Naive B cell (primary cell): Measurements from ENCODE around the gene NXNL2. TPM values are rescaled to one million over a fixed set of nuclear protein-coding genes. Genes with fewer than 3 reads are reported as not detected.

ENCODE experiments used
- ATAC-seq, 2 donors: fragments of 150-1000 bp; cut with Tn5 transposase; 2 replicates each; pipeline ENCODE4 v1.10.0; 2021; ENCODE audit warnings: low read depth in 2 of 2, mild to moderate bottlenecking in 2 of 2, moderate library complexity in 2 of 2
- DNase-seq: peaks from one replicate; pipeline ENCODE4 v3.0.0; 2022
- H3K27ac Mint-ChIP-seq, 6 donors: one replicate each; pipeline ENCODE4 v1.8.0; 2020 to 2022; ENCODE audit warnings: mild to moderate bottlenecking in 6 of 6, mixed read lengths in 6 of 6, moderate library complexity in 5 of 6, inconsistent platforms in 2 of 6
- H3K27me3 Mint-ChIP-seq, 3 donors: one replicate each; pipeline ENCODE4 v1.8.0; 2021 to 2022; ENCODE audit warnings: mixed read lengths in 3 of 3, mild to moderate bottlenecking in 1 of 3
- H3K36me3 Mint-ChIP-seq, 2 donors: one replicate each; pipeline ENCODE4 v1.8.0; 2020 to 2022; ENCODE audit warnings: mixed read lengths in 2 of 2, inconsistent platforms in 1 of 2, mild to moderate bottlenecking in 1 of 2
- H3K4me1 Mint-ChIP-seq, 3 donors: one replicate each; pipeline ENCODE4 v1.8.0; 2020 to 2022; ENCODE audit warnings: mixed read lengths in 3 of 3, inconsistent platforms in 1 of 3, mild to moderate bottlenecking in 1 of 3, moderate library complexity in 1 of 3
- H3K4me3 Mint-ChIP-seq, 8 donors: one replicate each; pipeline ENCODE4 v1.8.0; 2020 to 2022; ENCODE audit warnings: mild to moderate bottlenecking in 8 of 8, mixed read lengths in 8 of 8, moderate library complexity in 8 of 8, inconsistent platforms in 2 of 8
- H3K9me3 Mint-ChIP-seq, 7 donors: one replicate each; pipeline ENCODE4 v1.8.0; 2020 to 2022; ENCODE audit warnings: mixed read lengths in 7 of 7, mild to moderate bottlenecking in 5 of 7, inconsistent platforms in 2 of 7, moderate library complexity in 1 of 7
- polyA plus RNA-seq, 6 donors: library from polyadenylated mRNA; unstranded; fragments of 300-500 nt; fragmentation: Illumina TruSeq; gene quantifications; one replicate each; pipeline ENCODE4 v1.2.3, GENCODE V29; 2021; ENCODE audit warnings: low read depth in 6 of 6

Gene NXNL2
- polyA plus RNA-seq, 6 donors from 2014 or later, result not detected

DNA sequence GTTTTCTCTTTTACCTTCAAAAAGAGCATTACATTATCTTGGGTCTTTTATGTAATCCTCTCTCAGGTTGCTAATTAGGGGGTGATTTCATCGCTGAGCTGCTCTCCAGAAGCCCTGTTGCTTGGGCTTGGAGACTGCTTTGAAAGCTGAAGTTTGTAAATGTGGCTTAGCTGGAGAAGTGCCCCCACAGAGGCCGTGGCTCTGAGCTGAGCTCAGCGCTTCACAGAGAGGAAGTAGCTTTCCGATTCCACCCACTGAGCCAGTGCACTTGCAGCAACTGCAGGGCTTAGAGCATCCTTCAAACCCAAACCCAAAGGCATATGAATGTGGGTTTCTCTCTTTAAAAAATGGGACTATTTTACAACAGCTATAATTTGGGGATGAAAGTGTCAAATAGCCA lies 13.7 kb upstream of the NXNL2 start:
- H3K4me3 Mint-ChIP-seq, result no peak overlapping the region
- H3K4me1 Mint-ChIP-seq, result no peaks in the 10 kb centered on the region

DNA sequence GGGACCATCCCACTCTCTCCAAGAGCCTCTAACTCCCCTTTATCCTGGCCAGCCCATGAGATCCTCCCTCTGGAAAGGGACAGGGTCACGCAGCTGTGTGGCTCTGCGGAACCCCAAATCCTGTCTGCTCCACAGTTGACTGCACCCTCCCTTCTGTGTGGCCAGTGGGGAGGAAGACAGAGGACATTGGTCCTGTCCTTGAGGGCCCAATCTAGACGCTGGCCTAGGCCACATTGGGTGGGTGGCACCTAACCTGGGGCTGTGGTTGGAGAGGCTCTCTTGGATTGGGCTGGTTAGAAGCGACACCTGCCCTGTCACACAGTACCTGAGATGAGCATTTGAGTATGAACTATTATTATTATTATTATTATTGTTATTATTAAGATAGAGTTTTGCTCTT lies 12.6 kb upstream of the NXNL2 start:
- Mint-ChIP-seq H3K36me3 (no peaks in the 10 kb centered on the region), H3K4me3 (no peak overlapping the region), H3K4me1 (no peaks in the 10 kb centered on the region), H3K9me3 (peaks cover 0 to 5% (median 0%) of the 10 kb centered on the region in 7 donors), H3K27me3 (peaks cover 17 to 40% (median 32%) of the 10 kb centered on the region in 3 donors), H3K27ac (no peak overlapping the region)
- ATAC-seq, result no peak
- no peak for DNase-seq

More for the DNA sequence above, 13.7 kb upstream of the NXNL2 start:
- H3K27ac Mint-ChIP-seq, result no peak overlapping the region
- DNase-seq, result no peak
- H3K27me3 Mint-ChIP-seq, result peaks cover 12 to 36% (median 28%) of the 10 kb centered on the region in 3 donors
- peaks cover 0 to 6% (median 0%) of the 10 kb centered on the region in 7 donors for H3K9me3 Mint-ChIP-seq
- H3K36me3 Mint-ChIP-seq, result no peaks in the 10 kb centered on the region
- ATAC-seq, result no peak

DNA sequence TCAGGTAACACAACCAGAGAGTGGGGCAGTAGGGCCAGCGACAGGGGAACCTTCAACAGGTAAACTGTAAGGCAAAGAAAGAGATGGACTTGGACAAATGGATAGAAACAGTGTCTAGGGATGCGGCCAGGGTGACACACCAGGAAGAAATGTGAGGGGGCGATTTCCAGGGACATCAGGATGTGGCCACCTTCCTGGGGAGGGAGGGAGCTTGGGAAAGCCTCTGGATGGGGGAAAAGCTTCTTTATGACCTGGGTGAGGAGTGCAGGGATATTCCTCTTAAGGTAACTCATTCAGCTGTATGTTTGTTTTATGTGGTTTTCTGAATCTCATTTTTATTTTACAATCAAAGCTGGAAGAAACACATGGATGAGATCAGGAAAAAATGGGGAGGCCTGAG lies 11.9 kb upstream of the NXNL2 start:
- H3K4me3 Mint-ChIP-seq, result no peak overlapping the region

DNA sequence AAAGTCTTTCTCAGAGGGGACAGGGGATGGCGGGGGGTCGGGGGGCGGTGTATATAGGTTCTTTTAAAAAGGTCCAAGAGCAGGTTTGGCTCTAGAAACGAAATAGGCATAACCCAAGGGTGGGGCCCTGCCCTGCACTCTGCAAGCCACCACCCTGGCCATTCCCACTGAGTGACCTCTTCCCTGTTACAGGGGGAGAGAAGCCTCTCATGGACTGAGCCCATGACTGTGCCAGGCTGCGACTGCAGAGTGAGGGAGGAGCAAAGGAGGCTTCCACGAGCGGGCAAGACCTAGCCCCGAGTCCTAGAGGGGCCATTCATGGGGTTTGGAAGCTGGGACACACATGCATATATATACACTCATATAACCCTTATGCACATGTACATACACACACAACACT lies 10.1 kb upstream of the NXNL2 start:
- Mint-ChIP-seq H3K27me3 (peaks cover 30 to 51% (median 35%) of the 10 kb centered on the region in 3 donors), H3K9me3 (peaks cover 0 to 2% (median 0%) of the 10 kb centered on the region in 7 donors), H3K27ac (peak overlapping the region in 1 of 6 donors; percentile 20), H3K36me3 (no peaks in the 10 kb centered on the region), H3K4me1 (no peaks in the 10 kb centered on the region), H3K4me3 (no peak overlapping the region)
- ATAC-seq (no peak), DNase-seq (no peak)

More for the DNA sequence above, 11.9 kb upstream of the NXNL2 start:
- DNase-seq (no peak), ATAC-seq (no peak)
- Mint-ChIP-seq H3K9me3 (no peaks in the 10 kb centered on the region), H3K4me1 (no peaks in the 10 kb centered on the region), H3K27me3 (peaks cover 17 to 45% (median 32%) of the 10 kb centered on the region in 3 donors), H3K36me3 (no peaks in the 10 kb centered on the region), H3K27ac (no peak overlapping the region)

DNA sequence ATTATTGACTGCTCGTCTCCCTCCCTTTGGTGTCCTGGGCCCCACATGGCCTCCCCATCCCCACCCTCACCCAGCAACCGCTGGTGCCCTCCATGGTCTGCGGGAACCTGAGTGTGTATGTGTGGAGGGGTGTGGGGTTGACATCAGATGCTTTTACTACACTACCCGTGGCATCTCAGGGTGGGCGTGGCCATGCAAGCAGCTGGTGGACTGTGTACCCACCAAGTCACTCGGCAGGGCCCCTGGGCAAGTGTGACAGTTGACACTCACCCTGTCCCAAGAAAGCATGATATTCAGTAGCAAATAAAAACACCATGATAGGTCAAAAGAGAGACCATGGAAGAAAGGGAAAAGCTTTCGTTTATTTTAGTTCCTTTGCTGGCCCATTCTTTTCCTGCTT lies 7.4 kb upstream of the NXNL2 start:
- H3K4me3 Mint-ChIP-seq, result no peak overlapping the region
- no peaks in the 10 kb centered on the region for H3K36me3 Mint-ChIP-seq
- DNase-seq (no peak), ATAC-seq (no peak)
- no peak overlapping the region for H3K27ac Mint-ChIP-seq
- peaks cover 0 to 2% (median 0%) of the 10 kb centered on the region in 7 donors for H3K9me3 Mint-ChIP-seq
- peaks cover 0 to 9% (median 4%) of the 10 kb centered on the region in 3 donors for H3K4me1 Mint-ChIP-seq
- peaks cover 33 to 60% (median 40%) of the 10 kb centered on the region in 3 donors for H3K27me3 Mint-ChIP-seq

DNA sequence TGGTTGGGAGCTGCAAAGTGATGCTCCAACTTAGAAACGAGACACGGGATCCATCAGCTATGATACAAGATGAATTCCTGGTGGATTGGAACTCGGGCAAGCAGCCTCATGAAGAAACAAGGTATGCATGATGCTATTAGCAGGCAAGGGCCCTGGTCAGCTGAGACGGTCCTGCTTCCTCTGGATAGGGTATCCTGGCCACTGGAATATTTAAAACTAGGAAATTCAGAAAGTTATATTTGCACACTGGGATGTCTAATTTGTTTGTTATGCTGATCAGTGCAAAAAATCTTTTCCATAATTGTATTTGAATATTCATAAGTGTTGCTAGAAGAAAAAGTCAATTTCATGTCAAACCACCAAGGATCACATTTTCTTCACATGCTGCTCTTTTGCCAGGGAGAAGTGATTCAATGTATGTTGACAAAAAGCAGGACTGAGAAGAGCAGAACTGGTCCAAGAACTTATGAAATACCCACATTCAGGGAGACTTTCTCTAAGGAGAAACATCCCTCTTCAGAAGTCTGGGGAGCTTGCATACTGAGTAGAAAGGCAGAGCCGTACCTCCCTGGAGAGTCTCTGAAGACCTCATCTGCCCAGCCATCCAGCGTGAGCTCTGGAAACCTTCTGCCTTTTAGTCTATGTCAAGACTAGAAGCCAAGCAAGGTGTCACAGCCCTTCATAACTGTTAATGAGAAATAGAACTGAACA lies 6.7 kb upstream of the NXNL2 start:
- H3K36me3 Mint-ChIP-seq, result no peaks in the 10 kb centered on the region
- no peak for DNase-seq
- peak overlapping the region in 1 of 6 donors; percentile 89 for H3K27ac Mint-ChIP-seq
- H3K4me3 Mint-ChIP-seq, result no peak overlapping the region
- H3K9me3 Mint-ChIP-seq, result peaks cover 0 to 4% (median 0%) of the 10 kb centered on the region in 7 donors
- H3K4me1 Mint-ChIP-seq, result peaks cover 4 to 9% (median 6%) of the 10 kb centered on the region in 3 donors
- peaks cover 39 to 61% (median 43%) of the 10 kb centered on the region in 3 donors for H3K27me3 Mint-ChIP-seq
- ATAC-seq, result no peak

DNA sequence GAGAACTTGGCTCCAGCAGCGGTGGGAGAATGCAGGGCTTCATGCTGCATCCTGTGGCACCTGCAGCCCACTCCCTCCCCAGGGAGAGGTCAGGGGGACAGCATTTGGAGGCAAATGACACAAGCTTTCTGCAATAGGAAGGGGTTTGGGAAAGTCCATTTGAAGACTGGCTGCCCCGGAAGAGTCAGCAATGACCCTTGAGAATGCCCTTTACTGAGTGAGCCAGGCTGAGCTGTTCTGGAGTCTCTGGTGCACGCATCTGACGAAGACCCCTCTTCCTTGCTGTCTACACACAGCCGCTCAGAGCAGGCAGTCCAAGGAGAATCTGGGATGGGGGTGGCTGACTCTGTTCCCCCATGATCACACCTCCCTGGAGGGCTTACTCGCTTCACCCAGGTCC lies 5.5 kb upstream of the NXNL2 start:
- ATAC-seq (no peak), DNase-seq (no peak)
- Mint-ChIP-seq H3K4me1 (peaks cover 12 to 14% (median 13%) of the 10 kb centered on the region in 3 donors), H3K9me3 (peaks cover 0 to 6% (median 0%) of the 10 kb centered on the region in 7 donors), H3K27me3 (peaks cover 42 to 71% (median 51%) of the 10 kb centered on the region in 3 donors), H3K4me3 (no peak overlapping the region), H3K27ac (no peak overlapping the region), H3K36me3 (no peaks in the 10 kb centered on the region)

DNA sequence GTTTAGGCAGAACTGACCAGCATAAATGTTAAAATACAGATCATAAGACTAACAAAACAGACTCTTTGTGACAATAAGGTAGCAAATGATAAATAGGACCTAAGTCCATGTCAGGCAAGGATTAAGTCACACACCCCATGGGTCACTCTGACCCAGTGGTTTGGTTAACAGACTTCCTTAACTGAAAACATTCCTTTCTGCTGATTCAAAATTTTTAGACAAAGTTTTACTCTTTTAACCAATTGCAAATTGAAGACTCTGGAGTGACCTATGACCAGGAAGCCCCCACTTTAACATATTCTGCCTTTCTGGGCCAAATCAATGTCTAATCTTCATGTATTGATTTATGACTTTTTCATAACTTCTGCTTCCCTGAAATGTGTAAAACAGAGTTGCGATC lies 4.9 kb upstream of the NXNL2 start:
- DNase-seq, result no peak
- no peaks in the 10 kb centered on the region for H3K36me3 Mint-ChIP-seq
- no peak overlapping the region for H3K27ac Mint-ChIP-seq
- no peak overlapping the region for H3K4me3 Mint-ChIP-seq
- H3K27me3 Mint-ChIP-seq, result peaks cover 39 to 71% (median 49%) of the 10 kb centered on the region in 3 donors
- H3K4me1 Mint-ChIP-seq, result peaks cover 12 to 15% (median 13%) of the 10 kb centered on the region in 3 donors
- no peak for ATAC-seq
- H3K9me3 Mint-ChIP-seq, result peaks cover 0 to 6% (median 0%) of the 10 kb centered on the region in 7 donors

DNA sequence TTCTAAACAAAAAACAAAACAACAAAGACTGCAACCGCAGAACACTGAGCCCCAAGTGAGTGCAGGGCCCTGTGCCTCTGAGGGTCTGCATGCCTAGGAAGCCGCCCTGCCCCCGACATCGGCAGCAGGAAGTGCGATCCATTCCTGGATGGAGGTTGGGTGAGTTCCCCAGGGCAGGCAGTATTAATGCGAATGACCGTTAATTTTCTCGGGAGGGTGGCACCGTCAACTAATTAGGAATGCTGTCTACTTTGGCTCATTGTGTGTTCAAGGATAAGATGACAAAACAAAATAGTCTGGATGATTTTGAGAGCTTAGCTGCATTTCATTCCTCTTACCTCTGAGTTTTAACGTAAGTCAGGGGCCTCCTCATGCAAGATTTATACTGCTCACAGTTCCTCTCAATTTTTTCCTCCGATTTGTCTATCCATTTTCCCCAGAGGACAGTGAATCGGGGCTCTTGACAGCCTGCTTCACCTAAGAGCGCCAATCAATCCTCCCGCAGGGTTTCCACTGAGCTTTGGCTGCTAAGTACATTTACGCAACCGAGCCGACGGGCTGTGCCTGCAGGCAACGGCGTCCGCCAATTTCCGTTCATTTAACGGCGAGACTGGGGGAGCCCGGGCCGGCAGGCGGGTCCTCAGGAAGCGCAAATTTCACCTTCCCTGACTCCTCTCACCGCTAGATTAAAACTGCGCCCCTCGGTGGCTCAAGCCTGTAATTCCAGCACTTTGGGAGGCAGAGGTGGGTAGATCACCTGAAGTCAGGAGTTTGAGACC lies 2.9 kb upstream of the NXNL2 start:
- Mint-ChIP-seq H3K9me3 (peaks cover 0 to 6% (median 0%) of the 10 kb centered on the region in 7 donors), H3K27ac (no peak overlapping the region), H3K36me3 (no peaks in the 10 kb centered on the region), H3K27me3 (peaks cover 30 to 67% (median 42%) of the 10 kb centered on the region in 3 donors), H3K4me1 (peaks cover 12 to 21% (median 19%) of the 10 kb centered on the region in 3 donors), H3K4me3 (peak overlapping the region in 2 of 8 donors; percentile 9 to 33)
- DNase-seq (no peak), ATAC-seq (no peak)

DNA sequence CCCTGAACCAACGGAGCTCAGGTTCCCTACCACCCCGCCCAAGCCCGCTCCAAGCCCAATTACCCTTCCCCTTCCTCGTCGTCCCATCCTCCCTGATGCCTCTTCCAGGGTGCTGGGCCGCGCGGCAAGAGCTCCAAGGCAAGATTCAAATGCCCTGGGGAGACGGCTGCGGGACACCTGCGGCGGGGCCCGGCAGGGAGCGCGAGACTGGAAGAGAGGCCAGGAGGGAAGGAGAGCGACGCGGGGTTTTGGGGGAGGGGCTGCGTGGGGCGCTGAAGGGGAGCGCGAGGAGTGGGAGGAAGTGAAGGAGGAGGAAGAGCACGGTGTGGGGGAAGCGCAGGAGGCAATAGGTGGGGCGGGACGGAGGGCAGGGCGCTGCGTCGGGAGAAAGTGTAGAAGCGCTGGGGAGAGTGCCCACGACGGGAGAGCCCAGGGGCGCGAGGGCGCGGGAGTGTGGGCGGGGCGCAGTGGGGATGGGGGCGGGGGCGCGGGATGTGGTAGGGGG lies 975 bp upstream of the NXNL2 start:
- Mint-ChIP-seq H3K27ac (no peak overlapping the region), H3K27me3 (peaks cover 39 to 71% (median 49%) of the 10 kb centered on the region in 3 donors), H3K9me3 (peaks cover 0 to 4% (median 0%) of the 10 kb centered on the region in 7 donors), H3K4me1 (peaks cover 12 to 21% (median 19%) of the 10 kb centered on the region in 3 donors), H3K36me3 (no peaks in the 10 kb centered on the region), H3K4me3 (peak overlapping the region in 7 of 8 donors; percentile 59 to 79 (median 74))
- no peak for DNase-seq
- no peak for ATAC-seq

DNA sequence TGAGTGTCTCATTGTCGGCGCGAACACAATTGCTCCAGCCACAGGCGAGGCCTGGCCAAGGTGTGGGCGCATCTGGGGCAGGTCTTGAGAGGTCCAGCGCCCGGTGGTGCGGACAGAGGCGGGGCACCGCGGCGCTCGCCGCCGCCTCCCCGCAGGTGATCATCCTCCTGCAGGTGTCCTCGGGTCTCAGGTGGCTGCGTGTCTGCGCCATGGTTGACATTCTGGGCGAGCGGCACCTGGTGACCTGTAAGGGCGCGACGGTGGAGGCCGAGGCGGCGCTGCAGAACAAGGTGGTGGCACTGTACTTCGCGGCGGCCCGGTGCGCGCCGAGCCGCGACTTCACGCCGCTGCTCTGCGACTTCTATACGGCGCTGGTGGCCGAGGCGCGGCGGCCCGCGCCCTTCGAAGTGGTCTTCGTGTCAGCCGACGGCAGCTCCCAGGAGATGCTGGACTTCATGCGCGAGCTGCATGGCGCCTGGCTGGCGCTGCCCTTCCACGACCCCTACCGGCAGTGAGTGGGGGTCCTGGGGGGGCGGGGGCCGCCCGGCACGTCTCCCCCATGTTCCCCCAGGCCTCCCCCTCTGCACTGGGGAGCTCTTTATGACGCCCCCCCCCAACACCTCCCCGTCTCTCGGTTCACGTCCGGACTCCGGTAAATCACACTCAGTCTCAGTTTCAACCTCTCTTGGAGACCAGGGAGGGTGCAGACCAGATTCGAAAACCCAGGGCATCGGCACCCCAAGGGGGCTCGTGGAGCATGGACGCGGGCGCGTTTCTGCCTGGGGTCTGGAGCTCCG lies 446 bp downstream of the NXNL2 start:
- peak; percentile 16 to 33 for ATAC-seq
- no peak overlapping the region for H3K27ac Mint-ChIP-seq
- H3K36me3 Mint-ChIP-seq, result no peaks in the 10 kb centered on the region
- H3K9me3 Mint-ChIP-seq, result peaks cover 0 to 4% (median 0%) of the 10 kb centered on the region in 7 donors
- H3K4me1 Mint-ChIP-seq, result peaks cover 14 to 21% (median 21%) of the 10 kb centered on the region in 3 donors
- no peak for DNase-seq
- H3K4me3 Mint-ChIP-seq, result peak overlapping the region; percentile 44 to 76 (median 60)
- H3K27me3 Mint-ChIP-seq, result peaks cover 32 to 72% (median 56%) of the 10 kb centered on the region in 3 donors

DNA sequence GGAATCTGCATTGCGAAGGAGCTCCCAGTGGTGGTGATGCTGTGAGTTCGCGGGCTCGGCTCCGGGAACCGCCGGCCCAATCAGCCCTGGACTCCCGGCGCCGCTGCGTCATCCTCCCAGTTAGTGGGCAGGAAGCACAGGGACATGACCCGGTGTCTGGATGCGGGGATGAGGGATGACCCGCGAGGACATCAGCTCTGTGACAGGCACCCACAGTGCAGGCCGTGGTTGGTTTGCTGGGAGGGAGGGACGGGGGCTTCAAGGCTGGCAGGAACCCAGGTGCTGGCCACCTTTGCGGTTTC lies 996 bp downstream of the NXNL2 start:
- Mint-ChIP-seq H3K4me1 (peaks cover 15 to 23% (median 23%) of the 10 kb centered on the region in 3 donors), H3K27ac (no peak overlapping the region), H3K9me3 (peaks cover 0 to 4% (median 0%) of the 10 kb centered on the region in 7 donors), H3K36me3 (no peaks in the 10 kb centered on the region), H3K27me3 (peaks cover 31 to 69% (median 58%) of the 10 kb centered on the region in 3 donors), H3K4me3 (peak overlapping the region in 7 of 8 donors; percentile 23 to 74 (median 66))
- DNase-seq (no peak), ATAC-seq (no peak)
